Spleen (tissue), 11 donors: ENCODE results near the gene ABCB9. TPM values are rescaled to one million over a fixed set of nuclear protein-coding genes. Genes with fewer than 3 reads are reported as not detected.

Source experiments
- DNase-seq: peaks from one replicate; pipeline ENCODE4 v3.0.0-alpha.2; 2020
- H3K27ac ChIP-seq, 8 donors: fragments of 200-600 bp; sonication (generic) in 7 of 8; 1 replicate in 4 of 8; 2 replicates in 4 of 8; pipeline versions ENCODE4 v1.5.0 to v1.8.0; 2016 to 2021; ENCODE audit warnings: inconsistent platforms in 4 of 8, mild to moderate bottlenecking in 4 of 8, moderate library complexity in 1 of 8
- H3K27me3 ChIP-seq, 7 donors: fragments of 200-600 bp; sonication (generic) in 6 of 7; replicated peaks in 1 of 7; 1 replicate in 4 of 7; 2 replicates in 3 of 7; pipeline versions ENCODE4 v1.5.0 to v1.8.0; 2016 to 2021; ENCODE audit warnings: inconsistent platforms in 3 of 7, mild to moderate bottlenecking in 1 of 7
- H3K36me3 ChIP-seq, 6 donors: fragments of 200-600 bp; sonication (generic) in 5 of 6; 1 replicate in 4 of 6; 2 replicates in 2 of 6; pipeline versions ENCODE4 v1.5.0 to v1.8.0; 2016 to 2021; ENCODE audit warnings: inconsistent platforms in 2 of 6
- H3K4me1 ChIP-seq, 6 donors: fragments of 200-600 bp; sonication (generic) in 5 of 6; 1 replicate in 3 of 6; 2 replicates in 3 of 6; pipeline versions ENCODE4 v1.5.0 to v1.8.0; 2016 to 2021; ENCODE audit warnings: inconsistent platforms in 3 of 6
- H3K4me3 ChIP-seq, 8 donors: fragments of 200-600 bp; sonication (generic) in 7 of 8; 1 replicate in 4 of 8; 2 replicates in 4 of 8; pipeline versions ENCODE4 v1.5.0 to v1.8.0; 2016 to 2021; ENCODE audit warnings: inconsistent platforms in 4 of 8, mild to moderate bottlenecking in 4 of 8, moderate library complexity in 2 of 8
- H3K9me3 ChIP-seq, 8 donors: fragments of 200-600 bp; sonication (generic) in 7 of 8; 1 replicate in 4 of 8; 2 replicates in 4 of 8; pipeline versions ENCODE4 v1.5.0 to v1.8.0; 2016 to 2021; ENCODE audit warnings: inconsistent platforms in 4 of 8
- POLR2A ChIP-seq, 3 donors: fragments of 450-650 bp; IDR thresholded peaks; one replicate each; pipeline ENCODE4 v1.5.1; 2017; ENCODE audit warnings: antibody characterized with exemption in 3 of 3, mild to moderate bottlenecking in 1 of 3
- POLR2AphosphoS5 ChIP-seq, 3 donors: sonication (generic); formaldehyde crosslinking; IDR thresholded peaks; one replicate each; pipeline ENCODE4 v1.5.1; 2017; ENCODE audit warnings: antibody characterized with exemption in 3 of 3
- WGBS, 5 donors: extraction: QIAGEN DNeasy Blood & Tissue Kit in 3 of 5; methylation state at CpG; one replicate each; pipeline versions ENCODE4 v1.1.5 to v1.1.7; 2013 to 2018; 5-methylcytosine and 5-hydroxymethylcytosine counted together
- intact Hi-C: fragments of 100-400 bp; cut with DNase I; formaldehyde crosslinking; loops from one replicate; pipeline ENCODE4 v1.15.0; 2023; ENCODE audit warnings: low total_unique reads
- polyA plus RNA-seq, 3 donors: library from polyadenylated mRNA; stranded (reverse); fragments of 200-250 nt; gene quantifications; one replicate each; pipeline ENCODE4 v1.2.1, GENCODE V29; 2013
- total RNA-seq, 7 donors: library from RNA; depleted of rRNA in 3 of 7; stranded (reverse); fragments of >200 nt in 3 of 7; fragmentation: NEBNext Ultra II Directional in 4 of 7; extraction: Animal tissue kit (Norgen Biotek cat#: 25700) in 4 of 7; gene quantifications; one replicate each; pipeline versions ENCODE4 v1.1.0 to v1.2.1, GENCODE V29; 2016 to 2021
- TF ChIP-seq, protein P1 (sequence below), 11 experiments: fragments of 200-600 bp in 7 of 11; fragments of 450-650 bp in 4 of 11; sonication (generic) in 4 of 11; IDR thresholded peaks in 8 of 11; conservative IDR thresholded peaks in 3 of 11; 1 replicate in 7 of 11; 2 replicates in 4 of 11; pipeline versions ENCODE4 v1.4.0 to v1.8.0; 2016 to 2021; ENCODE audit warnings: antibody characterized with exemption in 11 of 11, inconsistent platforms in 4 of 11, mild to moderate bottlenecking in 1 of 11
- donor health status: healthy with polysubstance abuse.
- donor health status: DM: no; HTN: no; CAD: no; lungs with moderate emphysema.
- donor health status: DM: no; HTN: no; CAD: no.
- donor health status: Bipolar disorder and iron deficiency.
- donor health status: healthy.
- donor health status: DM: no; HTN: no; CAD: no.
- donor health status: DM: yes; HTN: yes; CAD: no.

The ABCB9 gene
- total and polyA plus RNA-seq, 10 donors, result 1.5 to 6.2 (median 4.5) TPM

DNA sequence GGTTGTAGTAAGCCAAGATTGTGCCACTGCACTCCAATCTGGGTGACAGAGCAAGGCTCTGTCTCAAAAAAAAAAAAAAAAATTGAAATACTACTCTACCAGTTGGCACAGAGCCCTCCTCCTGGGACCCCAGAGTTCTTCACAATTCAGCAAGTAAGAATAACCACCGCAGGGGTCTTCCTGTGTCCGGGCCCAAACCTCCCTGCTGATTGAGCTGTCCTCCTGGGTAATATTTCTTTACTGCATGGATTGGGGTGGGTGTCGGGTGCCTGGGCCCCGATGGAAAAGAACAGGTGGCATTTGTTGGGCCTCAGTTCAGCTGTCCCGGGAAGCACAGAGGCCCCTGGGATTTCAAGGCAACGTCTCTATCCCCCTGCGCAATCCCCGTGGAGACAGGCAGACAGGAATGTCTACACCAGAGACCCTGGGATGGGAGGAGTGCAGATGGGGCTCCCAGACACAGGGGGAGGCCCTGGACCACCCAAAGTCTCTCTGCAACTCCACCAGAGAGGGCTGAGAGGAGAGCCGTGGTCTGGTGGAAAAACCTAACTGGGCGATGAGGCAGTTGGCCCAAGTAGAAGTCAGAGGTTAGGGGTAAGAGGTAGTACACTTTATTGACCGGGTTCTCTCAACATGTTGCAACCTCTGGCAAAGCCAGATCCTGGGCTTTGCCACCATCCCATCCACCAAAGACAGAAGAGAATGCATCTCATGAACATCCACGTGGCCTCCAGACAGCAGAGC lies 37.7 kb downstream of the ABCB9 start:
- no peak for DNase-seq
- Histone ChIP-seq H3K4me1 (peaks cover 0 to 25% (median 17%) of the 10 kb centered on the region in 6 donors), H3K27me3 (no peaks in the 10 kb centered on the region), H3K36me3 (peaks cover 0 to 7% (median 0%) of the 10 kb centered on the region in 6 donors), H3K4me3 (no peak overlapping the region), H3K27ac (peak overlapping the region in 1 of 8 donors; percentile 75), H3K9me3 (no peaks in the 10 kb centered on the region)
- intact Hi-C loops, result no loop called here
- TF ChIP-seq, protein P1, sequence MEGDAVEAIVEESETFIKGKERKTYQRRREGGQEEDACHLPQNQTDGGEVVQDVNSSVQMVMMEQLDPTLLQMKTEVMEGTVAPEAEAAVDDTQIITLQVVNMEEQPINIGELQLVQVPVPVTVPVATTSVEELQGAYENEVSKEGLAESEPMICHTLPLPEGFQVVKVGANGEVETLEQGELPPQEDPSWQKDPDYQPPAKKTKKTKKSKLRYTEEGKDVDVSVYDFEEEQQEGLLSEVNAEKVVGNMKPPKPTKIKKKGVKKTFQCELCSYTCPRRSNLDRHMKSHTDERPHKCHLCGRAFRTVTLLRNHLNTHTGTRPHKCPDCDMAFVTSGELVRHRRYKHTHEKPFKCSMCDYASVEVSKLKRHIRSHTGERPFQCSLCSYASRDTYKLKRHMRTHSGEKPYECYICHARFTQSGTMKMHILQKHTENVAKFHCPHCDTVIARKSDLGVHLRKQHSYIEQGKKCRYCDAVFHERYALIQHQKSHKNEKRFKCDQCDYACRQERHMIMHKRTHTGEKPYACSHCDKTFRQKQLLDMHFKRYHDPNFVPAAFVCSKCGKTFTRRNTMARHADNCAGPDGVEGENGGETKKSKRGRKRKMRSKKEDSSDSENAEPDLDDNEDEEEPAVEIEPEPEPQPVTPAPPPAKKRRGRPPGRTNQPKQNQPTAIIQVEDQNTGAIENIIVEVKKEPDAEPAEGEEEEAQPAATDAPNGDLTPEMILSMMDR (IDR thresholded peaks at IDR 0.05 in 8 of 11, conservative IDR thresholded peaks at IDR 0.05 in 3 of 11), result no peak
- TF ChIP-seq POLR2AphosphoS5 (IDR thresholded peaks at IDR 0.05) (no peak), POLR2A (IDR thresholded peaks at IDR 0.05) (no peak)
- 86 to 91% (median 88%) methylated on average over 12 of the region's 12 CpGs for WGBS, 5 donors

DNA sequence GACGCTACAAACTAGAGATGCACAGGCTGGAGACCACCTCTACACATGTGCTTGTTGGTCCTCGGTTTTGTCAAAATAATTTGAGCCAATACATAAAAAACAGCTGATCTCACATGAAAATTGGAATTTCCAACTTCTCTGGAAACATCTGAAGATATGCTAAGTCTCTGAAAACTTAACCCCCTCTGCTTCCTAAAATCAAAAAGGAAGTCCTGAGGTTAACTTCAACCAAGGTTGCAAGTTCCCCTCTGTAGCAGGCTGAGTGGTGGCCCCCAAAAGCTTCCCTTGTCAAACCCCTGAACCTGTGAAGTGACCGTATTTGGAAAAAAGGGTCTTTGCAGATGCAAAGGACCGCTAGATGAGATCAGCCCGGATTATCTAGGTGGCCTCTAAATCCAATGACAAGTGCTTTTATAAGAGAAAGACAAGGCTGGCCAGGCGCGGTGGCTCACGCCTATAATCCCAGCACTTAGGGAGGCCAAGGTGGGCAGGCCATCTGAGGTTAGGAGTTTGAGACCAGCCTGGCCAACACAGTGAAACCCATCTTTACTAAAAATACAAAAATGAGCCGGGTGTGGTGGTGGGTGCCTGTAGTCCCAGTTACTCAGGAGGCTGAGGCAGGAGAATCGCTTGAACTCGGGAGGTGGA lies 38.4 kb downstream of the ABCB9 start:
- peaks cover 0 to 7% (median 0%) of the 10 kb centered on the region in 6 donors for H3K36me3 ChIP-seq
- H3K4me1 ChIP-seq, result peaks cover 0 to 25% (median 17%) of the 10 kb centered on the region in 6 donors
- DNase-seq, result no peak
- H3K4me3 ChIP-seq, result no peak overlapping the region
- H3K27ac ChIP-seq, result peak overlapping the region in 5 of 8 donors; percentile 63 to 82 (median 75)
- WGBS, 5 donors, result 65 to 75% (median 72%) methylated on average over 11 of the region's 11 CpGs
- no peaks in the 10 kb centered on the region for H3K9me3 ChIP-seq
- intact Hi-C loops, result no loop called here
- no peaks in the 10 kb centered on the region for H3K27me3 ChIP-seq
- TF ChIP-seq POLR2AphosphoS5 (IDR thresholded peaks at IDR 0.05) (no peak), POLR2A (IDR thresholded peaks at IDR 0.05) (no peak)
- TF ChIP-seq, protein P1 (IDR thresholded peaks at IDR 0.05 in 8 of 11, conservative IDR thresholded peaks at IDR 0.05 in 3 of 11), result no peak

DNA sequence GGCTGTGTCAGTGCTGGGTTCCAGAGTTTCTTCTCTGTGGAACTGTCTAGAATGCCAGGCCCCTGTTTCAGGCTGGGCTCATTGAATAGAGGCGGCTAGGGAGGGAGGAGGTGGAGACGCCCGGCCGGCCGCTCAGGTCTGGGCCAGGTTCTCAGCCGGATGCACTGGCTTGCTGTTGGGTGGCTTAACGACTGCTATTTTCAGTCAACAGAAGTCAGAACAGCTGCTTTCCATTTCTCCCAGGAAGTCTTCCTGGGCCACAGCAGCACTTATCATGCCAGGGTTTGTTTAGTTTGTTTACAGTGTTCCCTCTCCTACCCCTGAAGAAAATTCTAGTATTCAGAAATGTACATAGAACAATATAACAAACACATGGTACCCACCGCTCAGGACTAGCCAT lies 44.3 kb downstream of the ABCB9 start:
- H3K9me3 ChIP-seq, result no peaks in the 10 kb centered on the region
- WGBS, 5 donors, result 83 to 94% (median 91%) methylated on average over 8 of the region's 8 CpGs
- H3K4me1 ChIP-seq, result peaks cover 0 to 23% (median 6%) of the 10 kb centered on the region in 6 donors
- DNase-seq, result no peak
- TF ChIP-seq POLR2AphosphoS5 (IDR thresholded peaks at IDR 0.05), result no peak
- TF ChIP-seq, protein P1 (IDR thresholded peaks at IDR 0.05 in 8 of 11, conservative IDR thresholded peaks at IDR 0.05 in 3 of 11), result no peak
- TF ChIP-seq POLR2A (IDR thresholded peaks at IDR 0.05), result no peak
- no peaks in the 10 kb centered on the region for H3K36me3 ChIP-seq
- H3K27me3 ChIP-seq, result no peaks in the 10 kb centered on the region
- intact Hi-C loops, result no loop called here
- H3K27ac ChIP-seq, result no peak overlapping the region
- H3K4me3 ChIP-seq, result no peak overlapping the region

DNA sequence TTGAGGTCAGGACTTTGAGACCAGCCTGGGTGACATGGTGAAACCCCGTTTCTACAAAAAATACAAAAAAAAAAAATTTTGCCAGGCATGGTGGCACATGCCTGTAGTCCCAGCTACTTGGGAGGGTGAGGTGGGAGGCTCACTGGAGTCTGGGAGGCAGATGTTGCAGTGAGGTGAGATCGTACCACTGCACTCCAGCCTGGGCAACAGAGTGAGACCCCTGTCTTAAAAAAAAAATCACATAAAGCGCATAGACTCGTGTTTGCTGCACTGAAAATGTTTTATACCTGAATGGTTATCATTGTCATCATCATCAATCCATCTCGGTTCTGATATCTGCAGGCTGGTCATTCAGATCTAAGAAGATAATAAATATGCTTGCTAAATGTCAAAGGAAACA lies 45.6 kb downstream of the ABCB9 start:
- no peak overlapping the region for H3K27ac ChIP-seq
- H3K9me3 ChIP-seq, result no peaks in the 10 kb centered on the region
- no peak for DNase-seq
- H3K4me1 ChIP-seq, result peaks cover 0 to 11% (median 2%) of the 10 kb centered on the region in 6 donors
- no peak overlapping the region for H3K4me3 ChIP-seq
- no peaks in the 10 kb centered on the region for H3K27me3 ChIP-seq
- WGBS, 5 donors, result 85 to 96% (median 93%) methylated on average over 5 of the region's 5 CpGs
- no peak for TF ChIP-seq POLR2A (IDR thresholded peaks at IDR 0.05)
- intact Hi-C loops, result no loop called here
- no peaks in the 10 kb centered on the region for H3K36me3 ChIP-seq
